CD4-positive, alpha-beta T cell (primary cell): ENCODE measurements around the gene NR2F1-AS1. TPM values are rescaled to one million over a fixed set of nuclear protein-coding genes. Genes with fewer than 3 reads are reported as not detected.
A peak's percentile ranks its signal among the peaks of the same experiment; 100 is the strongest.

Source experiments
- ATAC-seq: fragments of 200-7000 bp; cut with Tn5 transposase; one replicate; pipeline ENCODE4 v1.10.0; 2022; ENCODE audit warnings: mild to moderate bottlenecking; ENCODE audit not compliant: poor library complexity
- CTCF ChIA-PET: fragments of 350-600 bp; sonication (Branson Sonifier 250); formaldehyde crosslinking; loops from one replicate; lab custom pipeline; 2021; ENCODE audit warnings: antibody characterized with exemption, inconsistent platforms; lab: Charles Lee
- POLR2A ChIA-PET: fragments of 350-600 bp; sonication (Branson Sonifier 250); formaldehyde crosslinking; loops from one replicate; lab custom pipeline; 2021; ENCODE audit warnings: antibody characterized with exemption, inconsistent platforms; lab: Charles Lee
- DNase-seq, 14 experiments: peaks; one replicate each; pipeline ENCODE4 v3.0.0-alpha.2; 2013 to 2020; ENCODE audit warnings: mixed read lengths in 2 of 14
- H3K27ac ChIP-seq, 2 donors: one replicate each; pipeline versions ENCODE4 v1.5.1 to v1.7.0; 2013; ENCODE audit warnings: low read length in 2 of 2, low read depth in 1 of 2, mild to moderate bottlenecking in 1 of 2
- H3K27me3 ChIP-seq, 2 experiments: 1 replicate in 1 of 2; 2 replicates in 1 of 2; pipeline versions ENCODE4 v1.6.1 to v1.7.0; 2013; ENCODE audit warnings: low read length in 2 of 2, control low read depth in 1 of 2, mild to moderate bottlenecking in 1 of 2, moderate library complexity in 1 of 2; ENCODE audit not compliant: insufficient read depth in 2 of 2, control insufficient read depth in 1 of 2
- H3K36me3 ChIP-seq: one replicate; pipeline ENCODE4 v1.6.1; 2013; ENCODE audit warnings: low read length, control low read depth; ENCODE audit not compliant: insufficient read depth
- H3K4me1 ChIP-seq: one replicate; pipeline ENCODE4 v1.6.1; 2013; ENCODE audit warnings: low read length, control low read depth; ENCODE audit not compliant: insufficient read depth
- H3K4me3 ChIP-seq: one replicate; pipeline ENCODE4 v1.5.1; 2013; ENCODE audit warnings: mild to moderate bottlenecking, low read length, moderate library complexity
- H3K9me3 ChIP-seq, 2 experiments: 1 replicate in 1 of 2; 2 replicates in 1 of 2; pipeline versions ENCODE4 v1.6.1 to v1.7.0; 2013; ENCODE audit warnings: low read length in 2 of 2, mild to moderate bottlenecking in 2 of 2, control low read depth in 1 of 2, moderate library complexity in 1 of 2; ENCODE audit not compliant: control insufficient read depth in 1 of 2, insufficient read depth in 1 of 2
- H3K27ac Mint-ChIP-seq: one replicate; pipeline ENCODE4 v1.8.0; 2020; ENCODE audit warnings: mixed read lengths
- H3K27me3 Mint-ChIP-seq: one replicate; pipeline ENCODE4 v1.8.0; 2021; ENCODE audit warnings: mixed read lengths
- H3K36me3 Mint-ChIP-seq: one replicate; pipeline ENCODE4 v1.8.0; 2021; ENCODE audit warnings: low read depth, mixed read lengths
- H3K4me1 Mint-ChIP-seq: one replicate; pipeline ENCODE4 v1.8.0; 2021; ENCODE audit warnings: low read depth, mixed read lengths
- H3K4me3 Mint-ChIP-seq: one replicate; pipeline ENCODE4 v1.8.0; 2020; ENCODE audit warnings: mild to moderate bottlenecking, mixed read lengths
- H3K9me3 Mint-ChIP-seq: one replicate; pipeline ENCODE4 v1.8.0; 2020; ENCODE audit warnings: mixed read lengths
- CTCF ChIP-seq: fragments of 200-600 bp; IDR thresholded peaks from one replicate; pipeline ENCODE4 v1.8.0; 2022; ENCODE audit warnings: antibody characterized with exemption, mild to moderate bottlenecking
- intact Hi-C, 2 experiments: fragments of 100-400 bp; cut with DNase I in 1 of 2; cut with micrococcal nuclease in 1 of 2; formaldehyde crosslinking; loops; one replicate each; pipeline versions ENCODE4 v1.15.1 to v1.9.0; 2023 to 2025; cut with DNase I, micrococcal nuclease
- total RNA-seq, 174 experiments: library from RNA in 2 of 174; stranded (reverse) in 2 of 174; gene quantifications; one replicate each; pipeline ENCODE4 v1.2.3 and lab custom pipeline; 2021 to 2026

NR2F1-AS1 gene
- total RNA-seq, 2 experiments from 2014 or later, result not detected

- Mint-ChIP-seq H3K4me3 (no peak overlapping the region), H3K27ac (no peak overlapping the region), H3K27me3 (peaks cover 55% of the 10 kb centered on the region), H3K9me3 (no peaks in the 10 kb centered on the region), H3K36me3 (no peaks in the 10 kb centered on the region), H3K4me1 (peaks cover 31% of the 10 kb centered on the region)
- CTCF ChIA-PET, result interaction anchor here (0.7 kb wide), 1 partner anchor 525 kb away, joined by 3 read pairs; no protein-coding TSS in a partner anchor
- Histone ChIP-seq H3K9me3 (peaks cover 0 to 43% of the 10 kb centered on the region in 2 experiments), H3K4me3 (no peak overlapping the region), H3K27ac (no peak overlapping the region), H3K36me3 (no peaks in the 10 kb centered on the region), H3K27me3 (peaks cover 68 to 81% of the 10 kb centered on the region in 2 experiments), H3K4me1 (peaks cover 57% of the 10 kb centered on the region)
- no peak for TF ChIP-seq CTCF
- ATAC-seq, result no peak
- intact Hi-C loops, result loop anchor here (5.0 kb wide), 2 partner anchors 35 to 1155 kb away; no protein-coding TSS in a partner anchor
- no peak for DNase-seq
- POLR2A ChIA-PET, result interaction anchor here (0.6 kb wide), 1 partner anchor 944 kb away, joined by 4 read pairs; no protein-coding TSS in a partner anchor
Observed at GRCh38 chr5:93582167-93582462, 1.1 kb upstream of the NR2F1-AS1 start.

GRCh38 chr5:93580063-93580926 lies 724 bp downstream of the NR2F1-AS1 start:
- ChIA-PET POLR2A (no interaction called here), CTCF (no interaction called here)
- Histone ChIP-seq H3K27ac (no peak overlapping the region), H3K9me3 (peaks cover 0 to 37% of the 10 kb centered on the region in 2 experiments), H3K4me3 (peak overlapping the region; percentile 51), H3K27me3 (peaks cover 60 to 82% of the 10 kb centered on the region in 2 experiments), H3K36me3 (no peaks in the 10 kb centered on the region), H3K4me1 (peaks cover 51% of the 10 kb centered on the region)
- DNase-seq (peak in 2 of 14 experiments; percentile 37 to 39), ATAC-seq (no peak)
- intact Hi-C loops, result loop anchor here (2.0 to 5.0 kb wide), 4 partner anchors 37 to 1157 kb away; no protein-coding TSS in a partner anchor
- Mint-ChIP-seq H3K27me3 (peaks cover 53% of the 10 kb centered on the region), H3K4me1 (peaks cover 22% of the 10 kb centered on the region), H3K4me3 (peak overlapping the region; percentile 81), H3K36me3 (no peaks in the 10 kb centered on the region), H3K27ac (no peak overlapping the region), H3K9me3 (no peaks in the 10 kb centered on the region)
- TF ChIP-seq CTCF, result no peak

GRCh38 chr5:93579692-93580062 lies 1.3 kb downstream of the NR2F1-AS1 start:
- ChIA-PET CTCF (no interaction called here), POLR2A (no interaction called here)
- no peak for TF ChIP-seq CTCF
- Mint-ChIP-seq H3K27me3 (peaks cover 58% of the 10 kb centered on the region), H3K36me3 (no peaks in the 10 kb centered on the region), H3K4me3 (peak overlapping the region; percentile 54), H3K9me3 (no peaks in the 10 kb centered on the region), H3K4me1 (peaks cover 22% of the 10 kb centered on the region), H3K27ac (no peak overlapping the region)
- intact Hi-C loops, result loop anchor here (2.0 to 5.0 kb wide), 4 partner anchors 38 to 1158 kb away; no protein-coding TSS in a partner anchor
- peaks cover 48% of the 10 kb centered on the region for H3K4me1 ChIP-seq
- DNase-seq (peak in 2 of 14 experiments; percentile 34 to 38), ATAC-seq (no peak)
- peaks cover 0 to 40% of the 10 kb centered on the region in 2 experiments for H3K9me3 ChIP-seq
- H3K27me3 ChIP-seq, result peaks cover 63 to 88% of the 10 kb centered on the region in 2 experiments
- H3K36me3 ChIP-seq, result no peaks in the 10 kb centered on the region
- H3K4me3 ChIP-seq, result peak overlapping the region; percentile 51
- H3K27ac ChIP-seq, result no peak overlapping the region
